ENCODE results near the gene DBF4. TPM values are rescaled to one million over a fixed set of nuclear protein-coding genes. Genes with fewer than 3 reads are reported as not detected.
"Not testable (repeated sequence)": the region's sequence is repeated elsewhere in the genome, so short reads cannot be mapped to it uniquely, and the experiment has no call there.

Gene DBF4
- total and polyA plus RNA-seq, 2 of the 4 experiments (the other 2 are of a cell fraction): 6.4 to 7.2 TPM

DNA sequence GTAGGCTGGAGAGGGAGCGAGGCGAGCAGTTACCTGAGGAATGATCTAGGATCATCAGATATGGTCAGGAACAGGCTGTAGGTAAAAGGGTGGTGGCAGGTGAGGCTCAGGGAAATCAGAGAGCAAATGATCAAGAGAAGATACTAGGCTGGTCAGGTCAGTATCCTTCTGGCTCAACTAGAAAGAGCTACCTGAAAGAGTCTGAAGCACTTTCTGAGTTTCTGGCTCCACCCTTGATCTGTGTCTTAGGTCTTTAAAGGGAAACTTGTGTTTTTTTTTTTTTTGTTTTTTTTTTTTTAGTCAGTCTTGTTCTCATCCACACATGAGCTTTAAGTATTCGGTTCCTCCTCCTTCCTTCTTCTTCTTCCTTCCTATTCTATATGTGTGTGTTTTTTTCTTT lies 68.3 kb downstream of the DBF4 start:
- Histone ChIP-seq H3K79me1 (ENCODE audit: low read depth in 1 of 2, low read length in 2 of 2) (no peaks in the 10 kb centered on the region), H2AK5ac (ENCODE audit: low read depth, low read length) (no peak overlapping the region), H3K56ac (ENCODE audit: extremely low read depth, insufficient read depth, low read length) (no peak overlapping the region), H3K27me3 (ENCODE audit: control insufficient read depth, insufficient read depth, low read length) (no peaks in the 10 kb centered on the region), H3K9me1 (ENCODE audit: insufficient read depth, low read length) (no peaks in the 10 kb centered on the region), H3K4me3 (ENCODE audit: insufficient read depth, low read depth, low read length) (no peak overlapping the region), H4K5ac (ENCODE audit: low read depth, low read length) (no peak overlapping the region), H2AK9ac (replicated peaks; ENCODE audit: low read depth, low read length, poor library complexity) (no peak overlapping the region), H3K14ac (replicated peaks; ENCODE audit: low read depth, low read length) (no peak overlapping the region), H4K20me1 (ENCODE audit: insufficient read depth, low read length) (no peaks in the 10 kb centered on the region), H3K36me3 (ENCODE audit: control insufficient read depth, insufficient read depth, low read length) (no peaks in the 10 kb centered on the region), H3K9ac (ENCODE audit: low read depth, low read length) (no peak overlapping the region), H3K27ac (ENCODE audit: insufficient read depth, low read length) (no peak overlapping the region), H2BK20ac (ENCODE audit: low read depth, low read length) (no peak overlapping the region), H3K23ac (ENCODE audit: low read depth, low read length) (no peak overlapping the region), H2BK5ac (ENCODE audit: low read depth, low read length, poor library complexity, severe bottlenecking) (no peak overlapping the region), H3K9me3 (ENCODE audit: control insufficient read depth, insufficient read depth, low read length) (no peaks in the 10 kb centered on the region), H2BK15ac (ENCODE audit: low read depth, low read length) (no peak overlapping the region), H2BK120ac (ENCODE audit: low read depth, low read length) (no peak overlapping the region), H4K91ac (ENCODE audit: insufficient read depth, low read depth, low read length) (no peak overlapping the region), H3K18ac (ENCODE audit: low read depth, low read length) (no peak overlapping the region), H3K4ac (ENCODE audit: low read depth, low read length) (no peak overlapping the region), H3K4me1 (ENCODE audit: control insufficient read depth, insufficient read depth, low read length) (no peaks in the 10 kb centered on the region), H4K8ac (ENCODE audit: low read depth in 2 of 2, low read length in 2 of 2) (no peak overlapping the region), H3K4me2 (ENCODE audit: low read depth, low read length) (no peak overlapping the region), H2AFZ (replicated peaks; ENCODE audit: low read length, poor library complexity) (no peak overlapping the region)
- DNase-seq (no peak), ATAC-seq (ENCODE audit: low read depth) (no peak)
- ChIA-PET CTCF (no interaction called here), POLR2A (ENCODE audit: unreplicated experiment) (no interaction called here)
- BruUV-seq (replicated peaks): no TSS peak
- no CpG with 5 or more reads among the region's 3 CpGs for WGBS, 2 experiments (ENCODE audit: extremely low coverage in 2 of 2, insufficient read length in 1 of 2)
- dilution Hi-C loops (cut with HindIII; ENCODE audit: low sequenced_read_pairs, unreplicated experiment) (no loop called here), intact Hi-C loops (cut with micrococcal nuclease) (no loop called here), in situ Hi-C loops (cut with MboI; ENCODE audit: low sequenced_read_pairs) (no loop called here)
- no peak for TF ChIP-seq NFE2L2 (IDR thresholded peaks at IDR 0.05; ENCODE audit: low read depth, low read length)
- TF ChIP-seq, protein P1, sequence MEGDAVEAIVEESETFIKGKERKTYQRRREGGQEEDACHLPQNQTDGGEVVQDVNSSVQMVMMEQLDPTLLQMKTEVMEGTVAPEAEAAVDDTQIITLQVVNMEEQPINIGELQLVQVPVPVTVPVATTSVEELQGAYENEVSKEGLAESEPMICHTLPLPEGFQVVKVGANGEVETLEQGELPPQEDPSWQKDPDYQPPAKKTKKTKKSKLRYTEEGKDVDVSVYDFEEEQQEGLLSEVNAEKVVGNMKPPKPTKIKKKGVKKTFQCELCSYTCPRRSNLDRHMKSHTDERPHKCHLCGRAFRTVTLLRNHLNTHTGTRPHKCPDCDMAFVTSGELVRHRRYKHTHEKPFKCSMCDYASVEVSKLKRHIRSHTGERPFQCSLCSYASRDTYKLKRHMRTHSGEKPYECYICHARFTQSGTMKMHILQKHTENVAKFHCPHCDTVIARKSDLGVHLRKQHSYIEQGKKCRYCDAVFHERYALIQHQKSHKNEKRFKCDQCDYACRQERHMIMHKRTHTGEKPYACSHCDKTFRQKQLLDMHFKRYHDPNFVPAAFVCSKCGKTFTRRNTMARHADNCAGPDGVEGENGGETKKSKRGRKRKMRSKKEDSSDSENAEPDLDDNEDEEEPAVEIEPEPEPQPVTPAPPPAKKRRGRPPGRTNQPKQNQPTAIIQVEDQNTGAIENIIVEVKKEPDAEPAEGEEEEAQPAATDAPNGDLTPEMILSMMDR (conservative IDR thresholded peaks at IDR 0.05; ENCODE audit: low read depth, low read length): no peak
- TF ChIP-seq POLR2A (IDR thresholded peaks at IDR 0.05; ENCODE audit: low read depth, low read length): no peak
- no peak for TF ChIP-seq MAFK (IDR thresholded peaks at IDR 0.05; ENCODE audit: low read depth, low read length)
- no peak for TF ChIP-seq USF2 (IDR thresholded peaks at IDR 0.05; ENCODE audit: low read depth, low read length)

- H2AFZ ChIP-seq (replicated peaks; ENCODE audit: low read length, poor library complexity); BruUV-seq (replicated peaks); H3K9ac ChIP-seq (ENCODE audit: low read depth, low read length); H2BK5ac ChIP-seq (ENCODE audit: low read depth, low read length, poor library complexity, severe bottlenecking); H2BK120ac ChIP-seq (ENCODE audit: low read depth, low read length); H3K4me2 ChIP-seq (ENCODE audit: low read depth, low read length); dilution Hi-C loops (cut with HindIII; ENCODE audit: low sequenced_read_pairs, unreplicated experiment); H2AK9ac ChIP-seq (replicated peaks; ENCODE audit: low read depth, low read length, poor library complexity); H2AK5ac ChIP-seq (ENCODE audit: low read depth, low read length); CTCF ChIA-PET; H3K9me1 ChIP-seq (ENCODE audit: insufficient read depth, low read length); H3K56ac ChIP-seq (ENCODE audit: extremely low read depth, insufficient read depth, low read length); in situ Hi-C loops (cut with MboI; ENCODE audit: low sequenced_read_pairs); H3K4me3 ChIP-seq (ENCODE audit: insufficient read depth, low read depth, low read length); H3K18ac ChIP-seq (ENCODE audit: low read depth, low read length); H2BK15ac ChIP-seq (ENCODE audit: low read depth, low read length); DNase-seq; H3K36me3 ChIP-seq (ENCODE audit: control insufficient read depth, insufficient read depth, low read length); intact Hi-C loops (cut with micrococcal nuclease); H3K27ac ChIP-seq (ENCODE audit: insufficient read depth, low read length); H3K4ac ChIP-seq (ENCODE audit: low read depth, low read length); H2BK20ac ChIP-seq (ENCODE audit: low read depth, low read length); H4K20me1 ChIP-seq (ENCODE audit: insufficient read depth, low read length); H4K5ac ChIP-seq (ENCODE audit: low read depth, low read length); H4K8ac ChIP-seq (ENCODE audit: low read depth in 2 of 2, low read length in 2 of 2); H3K79me1 ChIP-seq (ENCODE audit: low read depth in 1 of 2, low read length in 2 of 2); H3K9me3 ChIP-seq (ENCODE audit: control insufficient read depth, insufficient read depth, low read length); POLR2A ChIA-PET (ENCODE audit: unreplicated experiment); H3K23ac ChIP-seq (ENCODE audit: low read depth, low read length); H3K4me1 ChIP-seq (ENCODE audit: control insufficient read depth, insufficient read depth, low read length); H3K27me3 ChIP-seq (ENCODE audit: control insufficient read depth, insufficient read depth, low read length); H3K14ac ChIP-seq (replicated peaks; ENCODE audit: low read depth, low read length); ATAC-seq (ENCODE audit: low read depth); H4K91ac ChIP-seq (ENCODE audit: insufficient read depth, low read depth, low read length): not testable (repeated sequence)
Observed at GRCh38 chr7:87945926-87946325, 69.6 kb downstream of the DBF4 start.

Measured in IMR-90 (cell line).